GM23338 (cell line): ENCODE results near the gene ZSCAN5C. TPM values are rescaled to one million over a fixed set of nuclear protein-coding genes. Genes with fewer than 3 reads are reported as not detected.
"Not testable (repeated sequence)": the region's sequence is repeated elsewhere in the genome, so short reads cannot be mapped to it uniquely, and the experiment has no call there.

Experiments used
- ATAC-seq: fragments of 200-7000 bp; cut with Tn5 transposase; 3 replicates; pipeline ENCODE4 v1.9.1; 2020
- DNase-seq: peaks from one replicate; pipeline ENCODE4 v3.0.0-alpha.2; 2015; ENCODE audit warnings: low spot score
- H2AFZ ChIP-seq: fragments of 200-600 bp; sonication (generic); 2 replicates; pipeline ENCODE4 v1.8.0; 2016; ENCODE audit warnings: antibody characterized with exemption, mild to moderate bottlenecking, moderate library complexity
- H3F3A ChIP-seq: fragments of 200-600 bp; sonication (generic); replicated peaks from 2 replicates; pipeline ENCODE4 v1.8.0; 2017; ENCODE audit warnings: antibody characterized with exemption, mixed run types, low read depth
- H3K27ac ChIP-seq: fragments of 200-600 bp; sonication (generic); 2 replicates; pipeline ENCODE4 v1.6.1; 2016; ENCODE audit warnings: low read depth
- H3K27me3 ChIP-seq: fragments of 200-600 bp; sonication (generic); 2 replicates; pipeline ENCODE4 v1.8.0; 2016; ENCODE audit warnings: mild to moderate bottlenecking, mixed run types, moderate library complexity; ENCODE audit not compliant: insufficient read depth
- H3K36me3 ChIP-seq: fragments of 200-600 bp; sonication (generic); 2 replicates; pipeline ENCODE4 v1.8.0; 2016; ENCODE audit warnings: mild to moderate bottlenecking; ENCODE audit not compliant: insufficient read depth
- H3K4me1 ChIP-seq: fragments of 200-600 bp; sonication (generic); 2 replicates; pipeline ENCODE4 v1.8.0; 2016; ENCODE audit warnings: mild to moderate bottlenecking, moderate library complexity; ENCODE audit not compliant: insufficient read depth
- H3K4me2 ChIP-seq: fragments of 200-600 bp; sonication (generic); 2 replicates; pipeline ENCODE4 v1.7.1; 2017; ENCODE audit warnings: mixed run types
- H3K4me3 ChIP-seq: fragments of 200-600 bp; sonication (generic); 2 replicates; pipeline ENCODE4 v1.6.1; 2016; ENCODE audit warnings: mixed run types
- H3K79me2 ChIP-seq: fragments of 200-600 bp; sonication (generic); replicated peaks from 2 replicates; pipeline ENCODE4 v1.8.0; 2017; ENCODE audit warnings: mild to moderate bottlenecking; ENCODE audit not compliant: insufficient read depth
- H3K9me2 ChIP-seq: fragments of 200-600 bp; sonication (generic); 2 replicates; pipeline ENCODE4 v1.8.0; 2017; ENCODE audit not compliant: insufficient read depth
- H4K20me1 ChIP-seq: fragments of 200-600 bp; sonication (generic); replicated peaks from 2 replicates; pipeline ENCODE4 v1.8.0; 2017; ENCODE audit warnings: mild to moderate bottlenecking; ENCODE audit not compliant: insufficient read depth
- H3K27ac Mint-ChIP-seq: 2 replicates; pipeline ENCODE4 v1.8.0; 2020; ENCODE audit warnings: inconsistent platforms, mild to moderate bottlenecking, moderate library complexity, mixed read lengths
- H3K27me3 Mint-ChIP-seq: 3 replicates; pipeline ENCODE4 v1.8.0; 2022; ENCODE audit warnings: low read depth, mild to moderate bottlenecking, moderate library complexity, mixed read lengths, inconsistent platforms; ENCODE audit not compliant: insufficient read depth, poor library complexity
- H3K36me3 Mint-ChIP-seq: 3 replicates; pipeline ENCODE4 v1.8.0; 2021; ENCODE audit warnings: low read depth, mild to moderate bottlenecking, inconsistent platforms, moderate library complexity, mixed read lengths
- H3K4me1 Mint-ChIP-seq: 3 replicates; pipeline ENCODE4 v1.8.0; 2020; ENCODE audit warnings: mild to moderate bottlenecking, inconsistent platforms, mixed read lengths
- H3K4me3 Mint-ChIP-seq: 3 replicates; pipeline ENCODE4 v1.8.0; 2021; ENCODE audit warnings: moderate library complexity, mild to moderate bottlenecking, inconsistent platforms, mixed read lengths
- H3K9me3 Mint-ChIP-seq: 3 replicates; pipeline ENCODE4 v1.8.0; 2020; ENCODE audit warnings: moderate library complexity, mild to moderate bottlenecking, inconsistent platforms, mixed read lengths
- CTCF ChIP-seq, 2 experiments: fragments of 200-600 bp in 1 of 2; sonication (generic) in 1 of 2; conservative IDR thresholded peaks; 2 replicates each; pipeline versions ENCODE4 v1.5.1 to v1.6.1; 2016 to 2017; ENCODE audit warnings: antibody characterized with exemption in 2 of 2, low read depth in 2 of 2, mild to moderate bottlenecking in 2 of 2, moderate library complexity in 1 of 2
- ETS1 ChIP-seq: IDR thresholded peaks from 2 replicates; pipeline ENCODE4 v1.6.1; 2016; ENCODE audit warnings: antibody characterized with exemption
- EZH2 ChIP-seq: fragments of 200-600 bp; sonication (generic); IDR thresholded peaks from one replicate; pipeline ENCODE4 v1.8.0; 2017; ENCODE audit warnings: antibody characterized with exemption, mild to moderate bottlenecking, low read depth; ENCODE audit not compliant: unreplicated experiment
- ZNF462 ChIP-seq: fragments of 250-450 bp; sonication (Bioruptor Pico); IDR thresholded peaks from 2 replicates; pipeline ENCODE4 v1.5.0; 2020; ENCODE audit warnings: mild to moderate bottlenecking, moderate library complexity
- polyA plus RNA-seq: library from polyadenylated mRNA; unstranded; fragments of >200 nt; fragmentation: Nextera tagmentation; extraction: Ambion mirVana; gene quantifications from 2 replicates; pipeline ENCODE4 v1.2.1, GENCODE V29; 2016
- total RNA-seq: library from RNA; depleted of rRNA; stranded (reverse); fragments of >200 nt; shearing (Covaris generic); gene quantifications from 2 replicates; pipeline ENCODE4 v1.2.3, GENCODE V29; 2014

ZSCAN5C gene
- total and polyA plus RNA-seq, 2 experiments from 2014 or later, result not detected

- no peak for ATAC-seq
- H3K4me2 ChIP-seq, result no peak overlapping the region
- TF ChIP-seq EZH2 (no peak), ZNF462 (CRISPR knock-in tag) (no peak), ETS1 (no peak)
Measured at GRCh38 chr19:56245121-56245740, 43.2 kb downstream of the ZSCAN5C start.

DNA sequence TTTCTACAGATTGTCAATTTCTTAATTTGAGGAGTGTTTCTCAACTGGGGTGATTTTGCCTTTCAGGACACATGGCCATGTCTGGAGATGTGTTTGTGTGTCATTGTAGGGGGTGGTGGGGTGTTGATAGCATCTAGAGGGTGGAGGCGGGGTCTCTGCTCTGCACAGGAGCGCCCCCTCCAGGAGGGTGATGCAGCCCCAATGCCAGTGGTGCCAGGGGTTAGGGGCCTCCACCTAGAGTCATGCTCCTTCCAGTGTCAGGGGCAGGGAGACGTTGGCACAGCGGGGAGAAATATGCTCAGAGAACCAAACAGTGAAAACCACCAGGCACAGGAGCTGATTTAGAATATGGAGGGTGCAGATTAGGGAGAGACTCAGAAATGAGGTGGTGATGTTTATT, 43.7 kb downstream of the ZSCAN5C start:
- not testable (repeated sequence) for H3K4me3 Mint-ChIP-seq, H3K27me3 ChIP-seq, H2AFZ ChIP-seq, H3K27me3 Mint-ChIP-seq, H3K36me3 Mint-ChIP-seq, H3K4me1 ChIP-seq, H4K20me1 ChIP-seq, H3K4me2 ChIP-seq, H3K27ac Mint-ChIP-seq, H3K36me3 ChIP-seq, H3F3A ChIP-seq, H3K4me1 Mint-ChIP-seq, H3K27ac ChIP-seq, H3K9me2 ChIP-seq, H3K9me3 Mint-ChIP-seq, DNase-seq, H3K79me2 ChIP-seq, H3K4me3 ChIP-seq
- peak; percentile 95 for ATAC-seq
- peak; percentile 38 to 57 for TF ChIP-seq CTCF (conservative IDR thresholded peaks at IDR 0.05; ENCODE audit: low read depth in 2 of 2)

More at GRCh38 chr19:56245121-56245740, 43.2 kb downstream of the ZSCAN5C start:
- Mint-ChIP-seq H3K36me3 (peaks cover 3% of the 10 kb centered on the region; the same call in 1 of the 3 replicates), H3K27ac (0 out of 2 replicates have a peak overlapping the region, but pooled peaks have one; percentile 63), H3K27me3 (peaks cover 11% of the 10 kb centered on the region), H3K4me1 (no peaks in the 10 kb centered on the region), H3K9me3 (no peaks in the 10 kb centered on the region; the same call in 2 of the 3 replicates), H3K4me3 (no peak overlapping the region)
- Histone ChIP-seq H3K4me1 (no peaks in the 10 kb centered on the region), H4K20me1 (no peaks in the 10 kb centered on the region), H3K27ac (no peak overlapping the region), H3K36me3 (no peaks in the 10 kb centered on the region), H3K79me2 (no peaks in the 10 kb centered on the region), H3F3A (no peaks in the 10 kb centered on the region), H3K4me3 (no peak overlapping the region), H3K9me2 (no peaks in the 10 kb centered on the region), H3K27me3 (no peaks in the 10 kb centered on the region), H2AFZ (no peak overlapping the region)
- DNase-seq, result no peak

GRCh38 chr19:56248736-56249338, 46.8 kb downstream of the ZSCAN5C start:
- not testable (repeated sequence) for H3K4me3 ChIP-seq, H3F3A ChIP-seq, H4K20me1 ChIP-seq, H3K79me2 ChIP-seq, H3K27ac Mint-ChIP-seq, H3K9me2 ChIP-seq, H3K36me3 ChIP-seq, DNase-seq, H3K4me1 Mint-ChIP-seq, H3K4me1 ChIP-seq, H3K4me3 Mint-ChIP-seq, H3K27ac ChIP-seq, H3K27me3 ChIP-seq, H3K4me2 ChIP-seq, ATAC-seq, H2AFZ ChIP-seq
- H3K36me3 Mint-ChIP-seq, result peaks cover 11% of the 10 kb centered on the region
- peaks cover 13% of the 10 kb centered on the region; the same call in 2 of the 3 replicates for H3K9me3 Mint-ChIP-seq
- peaks cover 11% of the 10 kb centered on the region for H3K27me3 Mint-ChIP-seq
